Measurements from ENCODE around the gene OXA1L.
"Not testable (repeated sequence)": the region's sequence is repeated elsewhere in the genome, so short reads cannot be mapped to it uniquely, and the experiment has no call there.

Gene OXA1L

DNA sequence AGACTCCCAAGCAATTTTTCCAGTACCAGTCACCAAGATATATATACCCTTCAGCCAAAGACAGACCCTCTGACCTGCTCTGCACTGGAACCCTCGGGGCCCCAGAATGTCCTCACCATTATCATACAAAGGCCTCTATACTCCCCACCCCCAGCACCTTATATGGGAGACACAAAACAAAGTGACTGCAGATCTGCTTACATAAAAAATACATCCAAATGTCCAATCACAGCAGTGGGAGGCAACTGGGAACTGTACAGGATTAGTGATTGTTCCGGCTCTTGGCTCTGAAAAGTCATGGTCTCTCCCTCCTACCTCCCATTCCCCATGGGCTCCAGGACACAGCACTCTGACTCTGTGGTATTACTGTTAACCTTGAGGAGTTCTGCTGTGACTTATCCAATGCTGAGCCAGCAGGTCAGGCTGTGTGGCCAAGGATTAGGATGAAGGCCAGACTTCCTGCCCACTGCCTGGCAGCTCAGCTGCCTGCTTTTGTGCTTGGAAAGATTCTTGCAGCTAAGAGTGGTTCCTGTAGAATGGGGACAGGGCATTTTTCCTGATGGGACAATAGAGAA is 13.7 kb downstream of the OXA1L start:
- TF ChIP-seq, protein P1, sequence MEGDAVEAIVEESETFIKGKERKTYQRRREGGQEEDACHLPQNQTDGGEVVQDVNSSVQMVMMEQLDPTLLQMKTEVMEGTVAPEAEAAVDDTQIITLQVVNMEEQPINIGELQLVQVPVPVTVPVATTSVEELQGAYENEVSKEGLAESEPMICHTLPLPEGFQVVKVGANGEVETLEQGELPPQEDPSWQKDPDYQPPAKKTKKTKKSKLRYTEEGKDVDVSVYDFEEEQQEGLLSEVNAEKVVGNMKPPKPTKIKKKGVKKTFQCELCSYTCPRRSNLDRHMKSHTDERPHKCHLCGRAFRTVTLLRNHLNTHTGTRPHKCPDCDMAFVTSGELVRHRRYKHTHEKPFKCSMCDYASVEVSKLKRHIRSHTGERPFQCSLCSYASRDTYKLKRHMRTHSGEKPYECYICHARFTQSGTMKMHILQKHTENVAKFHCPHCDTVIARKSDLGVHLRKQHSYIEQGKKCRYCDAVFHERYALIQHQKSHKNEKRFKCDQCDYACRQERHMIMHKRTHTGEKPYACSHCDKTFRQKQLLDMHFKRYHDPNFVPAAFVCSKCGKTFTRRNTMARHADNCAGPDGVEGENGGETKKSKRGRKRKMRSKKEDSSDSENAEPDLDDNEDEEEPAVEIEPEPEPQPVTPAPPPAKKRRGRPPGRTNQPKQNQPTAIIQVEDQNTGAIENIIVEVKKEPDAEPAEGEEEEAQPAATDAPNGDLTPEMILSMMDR (conservative IDR thresholded peaks at IDR 0.05), result no peak
- no peak for TF ChIP-seq ZFX (IDR thresholded peaks at IDR 0.05)
- H3K27ac ChIP-seq, result no peak overlapping the region

DNA sequence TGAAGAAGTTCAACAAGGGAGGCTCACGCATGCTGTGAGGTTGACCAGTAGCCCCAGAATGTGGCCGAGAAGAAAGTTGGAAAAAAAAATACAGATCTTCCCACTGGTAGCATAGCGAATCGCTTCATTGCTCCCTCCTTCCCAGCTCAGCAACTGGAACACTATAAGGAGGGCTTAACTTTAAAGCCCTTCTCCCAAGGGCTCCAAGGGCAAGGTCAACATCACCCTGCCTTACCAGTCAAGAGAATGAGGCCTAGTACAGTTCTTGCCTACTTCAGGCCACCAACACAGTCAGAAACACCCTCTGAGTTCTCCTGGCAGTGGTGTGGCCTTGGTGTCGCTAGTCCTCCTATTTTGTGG is 14.4 kb downstream of the OXA1L start:
- H3K27ac ChIP-seq, result no peak overlapping the region
- TF ChIP-seq, protein P1 (conservative IDR thresholded peaks at IDR 0.05), result no peak
- no peak for TF ChIP-seq ZFX (IDR thresholded peaks at IDR 0.05)

DNA sequence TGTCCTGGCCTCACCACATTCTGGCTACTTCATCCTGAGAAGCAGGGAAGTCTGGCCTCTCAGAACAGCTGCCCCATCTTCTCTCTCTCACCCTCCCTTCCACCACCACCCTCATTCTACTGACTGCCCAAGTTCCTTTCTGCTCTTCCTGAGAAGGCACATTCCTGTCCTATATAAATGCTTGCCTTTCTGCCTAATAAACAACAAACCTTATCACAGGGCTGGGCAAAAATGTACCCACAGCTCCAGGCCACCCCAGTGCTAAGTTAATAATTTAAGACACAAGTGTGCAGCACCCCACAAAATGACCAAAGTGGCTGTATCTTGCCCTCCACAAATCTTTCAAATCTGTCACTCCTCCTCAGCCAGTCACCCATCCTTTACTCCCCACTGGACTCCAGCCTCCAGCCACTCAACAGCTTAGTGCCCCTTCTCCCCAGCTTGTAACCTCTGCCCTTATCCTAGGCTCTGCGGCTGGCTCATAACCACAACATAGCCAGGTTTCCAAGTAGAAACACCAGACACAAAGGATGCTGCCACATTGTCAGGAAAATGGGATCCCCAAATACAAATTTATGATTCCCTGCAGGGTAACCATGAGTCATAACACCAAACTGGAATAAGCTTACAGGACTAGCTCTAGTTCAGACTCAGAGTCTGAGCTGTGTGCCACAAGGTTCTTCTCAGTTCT is 15.0 kb downstream of the OXA1L start:
- TF ChIP-seq, protein P1 (conservative IDR thresholded peaks at IDR 0.05), result no peak
- TF ChIP-seq ZFX (IDR thresholded peaks at IDR 0.05), result no peak
- no peak overlapping the region for H3K27ac ChIP-seq

DNA sequence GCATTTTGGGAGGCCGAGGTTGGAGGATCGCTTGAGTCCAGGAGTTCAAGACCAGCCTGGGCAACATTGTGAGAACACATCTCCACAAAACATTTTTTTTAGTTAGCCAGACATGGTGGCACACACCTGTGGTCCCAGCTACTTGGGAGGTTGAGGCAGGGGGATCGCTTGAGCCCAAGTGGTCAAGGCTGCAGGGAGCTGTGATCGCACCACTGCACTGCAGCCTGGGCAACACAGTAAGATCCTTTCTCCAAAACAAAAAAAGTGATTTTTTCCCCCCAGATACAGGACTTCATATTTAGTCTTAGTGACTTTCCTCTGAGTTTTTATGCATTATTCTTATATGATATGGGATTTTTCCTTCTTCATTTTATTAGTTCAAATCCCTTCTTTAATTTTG is 20.2 kb downstream of the OXA1L start:
- no peak for TF ChIP-seq ZFX (IDR thresholded peaks at IDR 0.05)
- TF ChIP-seq, protein P1 (conservative IDR thresholded peaks at IDR 0.05), result no peak
- H3K27ac ChIP-seq, result no peak overlapping the region

DNA sequence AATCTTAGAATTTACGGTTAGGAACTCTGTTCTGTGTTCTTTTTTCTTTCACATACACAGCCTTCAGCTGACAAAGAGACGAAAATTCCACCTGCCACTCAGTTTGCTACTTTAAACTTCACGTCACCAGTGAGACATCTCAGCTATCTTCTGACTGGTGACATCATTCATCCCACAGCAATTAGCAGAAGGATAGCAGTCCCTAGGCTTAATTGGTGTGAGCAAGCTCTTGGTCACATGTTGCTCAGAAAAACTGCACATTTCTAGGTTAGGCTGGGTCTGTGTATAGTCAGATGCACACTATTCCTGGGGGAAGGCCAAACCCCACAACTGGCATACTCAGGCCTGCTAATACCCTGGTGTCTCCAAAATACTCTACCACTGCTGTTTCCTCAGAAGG is 24.8 kb downstream of the OXA1L start:
- H3K27ac ChIP-seq, result no peak overlapping the region
- TF ChIP-seq, protein P1 (conservative IDR thresholded peaks at IDR 0.05), result no peak
- no peak for TF ChIP-seq ZFX (IDR thresholded peaks at IDR 0.05)

DNA sequence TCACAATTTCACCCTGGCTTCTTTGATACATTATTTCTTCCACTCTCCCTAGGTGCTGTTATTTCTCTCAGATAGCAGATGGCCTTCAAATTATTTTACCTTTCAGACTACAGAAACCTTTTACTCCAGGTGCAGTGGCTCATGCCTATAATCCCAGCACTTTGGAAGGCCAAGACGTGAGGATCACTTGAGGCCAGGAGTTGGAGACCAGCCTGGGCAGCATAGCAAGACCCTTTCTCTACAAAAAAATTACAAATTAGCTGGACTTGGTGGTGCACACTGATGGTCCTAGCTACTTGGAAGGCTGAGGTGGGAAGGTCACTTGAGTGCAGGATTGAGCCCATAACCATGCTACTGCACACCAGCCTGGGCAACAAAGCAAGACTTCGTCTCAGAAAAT is 25.7 kb downstream of the OXA1L start:
- no peak overlapping the region for H3K27ac ChIP-seq
- TF ChIP-seq, protein P1 (conservative IDR thresholded peaks at IDR 0.05), result no peak
- no peak for TF ChIP-seq ZFX (IDR thresholded peaks at IDR 0.05)

DNA sequence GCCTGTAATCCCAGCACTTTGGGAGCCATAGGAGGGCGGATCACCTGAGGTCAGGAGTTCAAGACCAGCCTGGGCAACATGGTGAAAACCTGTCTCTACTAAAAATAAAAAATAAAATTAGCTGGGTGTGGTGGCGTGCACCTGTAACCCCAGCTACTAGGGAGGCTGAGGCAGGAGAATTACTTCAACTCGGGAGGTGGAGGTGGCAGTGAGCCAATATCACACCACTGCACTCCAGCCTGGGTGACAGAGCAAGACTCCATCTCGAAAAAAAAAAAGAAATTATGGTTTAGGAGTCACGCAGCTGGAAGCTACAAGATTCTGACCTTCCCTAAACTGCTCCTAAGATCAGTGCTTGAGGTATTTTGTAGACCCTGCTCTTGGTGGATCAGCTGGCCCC is 27.1 kb downstream of the OXA1L start:
- H3K27ac ChIP-seq, result not testable (repeated sequence)

DNA sequence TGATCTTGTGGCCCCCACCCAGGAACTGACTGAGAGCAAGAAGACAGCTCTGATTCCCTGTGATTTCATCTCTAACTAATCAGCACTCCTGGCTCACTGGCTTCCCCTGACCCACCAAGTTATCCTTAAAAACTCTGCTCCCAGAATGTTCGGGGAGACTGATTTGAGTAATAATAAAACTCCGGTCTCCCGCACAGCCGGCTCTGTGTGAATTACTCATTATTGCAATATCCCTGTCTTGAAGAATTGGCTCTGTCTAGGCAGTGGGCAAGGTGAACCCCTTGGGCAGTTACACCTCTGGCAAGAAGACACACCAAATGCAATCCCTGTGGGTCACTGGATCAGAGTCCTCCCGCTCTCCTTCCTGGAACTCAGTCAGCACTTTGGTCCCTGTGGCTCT is 27.5 kb downstream of the OXA1L start:
- TF ChIP-seq ZFX (IDR thresholded peaks at IDR 0.05), result no peak
- TF ChIP-seq, protein P1 (conservative IDR thresholded peaks at IDR 0.05), result no peak
- H3K27ac ChIP-seq, result no peak overlapping the region
